ENCODE results near the gene NFS1.

DNA sequence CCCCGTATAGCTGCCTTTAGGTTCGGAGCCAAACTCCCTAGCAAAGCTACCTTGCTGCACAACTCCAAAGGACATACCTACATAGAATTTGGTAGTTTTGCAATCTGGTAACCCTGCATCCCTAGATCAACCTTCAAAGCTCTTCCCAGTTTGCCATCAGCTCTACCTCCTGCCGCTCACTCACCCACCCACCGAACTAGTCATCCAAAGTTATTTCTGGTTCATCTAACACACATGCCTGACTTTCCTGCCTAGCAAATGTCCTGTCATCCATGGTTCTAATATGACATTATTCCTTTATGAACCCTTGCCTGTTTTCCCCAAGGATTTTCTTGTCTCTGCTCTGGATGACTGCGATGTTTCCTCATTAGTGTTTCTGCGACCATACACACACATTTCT is 61.9 kb downstream of the NFS1 start:
- TF ChIP-seq, protein P1, sequence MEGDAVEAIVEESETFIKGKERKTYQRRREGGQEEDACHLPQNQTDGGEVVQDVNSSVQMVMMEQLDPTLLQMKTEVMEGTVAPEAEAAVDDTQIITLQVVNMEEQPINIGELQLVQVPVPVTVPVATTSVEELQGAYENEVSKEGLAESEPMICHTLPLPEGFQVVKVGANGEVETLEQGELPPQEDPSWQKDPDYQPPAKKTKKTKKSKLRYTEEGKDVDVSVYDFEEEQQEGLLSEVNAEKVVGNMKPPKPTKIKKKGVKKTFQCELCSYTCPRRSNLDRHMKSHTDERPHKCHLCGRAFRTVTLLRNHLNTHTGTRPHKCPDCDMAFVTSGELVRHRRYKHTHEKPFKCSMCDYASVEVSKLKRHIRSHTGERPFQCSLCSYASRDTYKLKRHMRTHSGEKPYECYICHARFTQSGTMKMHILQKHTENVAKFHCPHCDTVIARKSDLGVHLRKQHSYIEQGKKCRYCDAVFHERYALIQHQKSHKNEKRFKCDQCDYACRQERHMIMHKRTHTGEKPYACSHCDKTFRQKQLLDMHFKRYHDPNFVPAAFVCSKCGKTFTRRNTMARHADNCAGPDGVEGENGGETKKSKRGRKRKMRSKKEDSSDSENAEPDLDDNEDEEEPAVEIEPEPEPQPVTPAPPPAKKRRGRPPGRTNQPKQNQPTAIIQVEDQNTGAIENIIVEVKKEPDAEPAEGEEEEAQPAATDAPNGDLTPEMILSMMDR (IDR thresholded peaks at IDR 0.05; ENCODE audit: borderline replicate concordance, extremely low read depth, low read length, poor library complexity, severe bottlenecking): no peak
- TF ChIP-seq EZH2 (IDR thresholded peaks at IDR 0.05; ENCODE audit: borderline replicate concordance, low read depth, low read length, severe bottlenecking): no peak

All from DND-41 (cell line).